GM08714 (cell line): Measurements from ENCODE around the gene CHST11.
"Not testable (repeated sequence)": the region's sequence is repeated elsewhere in the genome, so short reads cannot be mapped to it uniquely, and the experiment has no call there.

ENCODE experiments used
- H3K4me3 ChIP-seq: fragments of 200-500 bp; sonication (Bioruptor generic); 2 replicates; pipeline ENCODE4 v1.5.1; 2014; ENCODE audit warnings: mild to moderate bottlenecking, low read length, inconsistent platforms
- ZNF274 ChIP-seq: IDR thresholded peaks from 2 replicates; pipeline ENCODE4 v1.6.1; 2012; ENCODE audit warnings: mild to moderate bottlenecking, low read depth, low read length

The CHST11 gene

DNA sequence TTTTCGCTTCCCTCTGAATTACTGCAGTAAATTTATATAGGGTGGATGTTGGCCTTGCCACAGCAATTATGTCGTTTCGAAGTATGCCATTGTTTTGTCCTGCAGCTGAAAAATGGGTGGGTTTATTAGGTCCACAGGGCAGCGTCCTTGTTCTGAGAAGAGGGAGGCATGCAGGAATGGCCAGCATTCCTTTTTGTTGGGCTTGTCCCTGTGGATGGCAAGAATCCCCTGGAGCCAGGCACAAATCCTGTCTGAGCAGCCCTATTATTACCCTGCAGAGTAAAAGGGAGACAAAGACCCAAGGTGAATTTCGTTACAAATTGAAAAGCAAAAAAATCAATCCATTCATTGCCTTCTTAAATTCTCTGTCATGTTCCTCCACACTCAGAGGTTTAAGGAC, 88.1 kb downstream of the CHST11 start:
- no peak for TF ChIP-seq ZNF274
- H3K4me3 ChIP-seq, result no peak overlapping the region

DNA sequence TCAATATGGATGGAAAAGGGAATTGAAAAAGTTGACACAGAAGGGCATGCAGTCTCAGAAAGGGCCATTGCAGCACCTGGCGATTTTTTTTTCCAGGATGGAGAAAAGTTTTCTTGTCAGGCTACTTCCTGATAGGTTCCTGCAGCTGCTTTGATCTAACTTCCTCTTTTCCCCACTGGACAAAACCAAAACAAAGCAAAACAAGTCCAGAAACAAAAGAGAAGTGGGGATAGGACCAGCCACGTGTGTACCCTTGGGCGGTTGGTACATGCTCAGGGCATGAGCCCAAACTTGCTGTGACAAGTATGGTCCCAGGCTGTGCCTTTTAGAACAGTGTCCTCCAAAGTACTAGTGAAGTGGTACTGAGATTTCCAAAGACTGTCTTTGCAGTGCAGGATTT, 89.8 kb downstream of the CHST11 start:
- TF ChIP-seq ZNF274, result no peak

DNA sequence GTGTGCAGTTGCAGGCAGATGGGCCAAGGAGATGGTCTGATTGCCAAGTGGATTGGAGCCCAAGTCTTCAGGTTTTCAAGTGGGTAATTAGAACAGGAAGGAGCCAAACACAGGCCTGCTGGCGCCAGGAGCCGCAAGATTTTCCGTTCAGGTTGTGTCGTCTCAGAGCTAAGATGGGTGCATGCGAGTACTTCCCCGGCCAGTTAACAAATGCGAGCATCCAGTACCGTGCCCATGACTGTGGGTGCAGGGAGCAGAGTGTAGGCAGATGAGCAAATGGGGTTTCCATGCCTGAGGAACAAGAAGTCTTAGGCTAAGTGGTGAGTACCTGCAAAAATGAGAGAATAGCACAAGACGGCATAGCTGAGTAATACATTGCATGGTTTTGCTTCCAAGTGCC, 90.5 kb downstream of the CHST11 start:
- TF ChIP-seq ZNF274, result no peak
- no peak overlapping the region for H3K4me3 ChIP-seq

More for the DNA sequence above, 89.8 kb downstream of the CHST11 start:
- no peak overlapping the region for H3K4me3 ChIP-seq

DNA sequence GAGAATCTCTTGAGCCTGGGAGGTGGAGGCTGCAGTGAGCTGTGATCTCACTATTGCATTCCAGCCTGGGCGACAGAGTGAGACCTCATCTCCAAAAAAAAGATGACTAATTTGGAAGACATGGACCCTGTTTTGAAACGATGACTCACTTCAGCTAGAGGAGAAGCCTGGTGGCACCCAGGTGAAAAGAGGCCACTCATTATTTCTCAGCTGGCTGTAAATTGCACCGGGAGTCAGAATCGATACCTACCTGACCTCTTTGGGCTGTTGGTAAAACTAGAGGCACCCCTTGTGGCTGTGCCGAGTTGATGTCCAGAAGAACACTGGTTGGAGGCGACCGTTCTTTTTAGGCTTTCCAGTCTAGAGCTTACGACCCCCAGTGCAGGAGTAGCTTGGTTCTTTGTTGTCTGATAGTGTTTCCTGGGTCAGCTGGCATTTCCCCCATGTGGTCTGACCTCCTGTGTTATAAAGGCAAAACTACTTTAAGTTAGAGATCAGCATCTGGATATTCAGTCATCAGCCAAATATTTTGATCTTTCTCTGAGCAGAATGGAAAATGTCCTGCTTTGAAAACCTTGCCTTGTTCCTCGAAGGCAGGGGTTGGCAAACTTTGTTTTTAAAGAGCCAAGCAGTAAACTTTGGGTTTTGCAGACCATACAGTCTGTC, 93.2 kb downstream of the CHST11 start:
- no peak for TF ChIP-seq ZNF274
- no peak overlapping the region for H3K4me3 ChIP-seq

DNA sequence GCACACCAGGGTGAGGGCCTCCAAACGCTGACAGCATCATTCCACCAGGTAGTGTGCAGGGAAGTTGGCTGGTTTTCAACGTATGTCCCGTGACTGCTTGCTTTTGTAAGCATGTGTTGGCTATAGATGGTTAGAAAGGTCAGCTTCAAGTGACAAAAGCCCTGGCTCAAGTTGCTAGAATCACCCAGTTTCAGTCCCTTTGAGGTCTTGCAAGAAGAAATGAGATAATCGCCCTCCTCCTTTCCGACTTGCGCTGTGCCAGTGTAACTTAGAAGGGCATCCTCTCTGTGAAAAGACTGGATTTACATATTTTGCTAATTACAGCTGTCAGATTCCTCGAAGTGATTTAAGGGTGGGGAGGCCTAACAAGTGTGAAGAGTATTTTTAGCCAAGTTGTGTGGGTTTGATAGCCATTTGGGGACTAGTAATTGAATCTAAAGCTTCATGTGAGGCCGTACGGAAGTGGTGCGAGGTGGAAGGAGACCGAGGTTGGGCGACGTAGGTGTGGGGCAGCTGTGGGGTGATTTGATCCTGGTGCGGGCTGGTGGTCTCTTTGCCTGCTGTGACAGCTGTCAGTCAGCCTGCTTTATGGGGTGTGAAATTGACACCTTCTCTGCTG, 94.7 kb downstream of the CHST11 start:
- H3K4me3 ChIP-seq, result peak overlapping the region; percentile 8; the same call in 1 of the 2 replicates
- TF ChIP-seq ZNF274, result no peak

DNA sequence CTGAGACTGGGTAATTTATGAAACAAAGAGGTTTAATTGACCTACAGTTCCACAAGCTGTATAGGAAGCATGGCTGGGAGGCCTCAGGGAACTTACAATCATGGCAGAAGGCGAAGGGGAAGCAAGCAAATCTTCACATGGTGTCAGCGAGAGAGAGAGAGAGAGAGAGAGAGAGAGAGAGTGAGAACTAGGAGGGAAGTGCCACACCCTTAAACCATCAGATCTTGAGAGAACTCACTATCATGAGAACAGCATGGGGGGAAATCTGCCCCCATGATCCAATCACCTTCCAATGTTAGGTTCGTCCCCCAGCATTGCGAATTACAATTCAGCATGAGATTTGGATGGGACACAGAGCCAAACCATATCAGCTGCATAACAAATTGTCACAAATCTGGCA, 96.7 kb downstream of the CHST11 start:
- TF ChIP-seq ZNF274, result no peak
- H3K4me3 ChIP-seq, result no peak overlapping the region

DNA sequence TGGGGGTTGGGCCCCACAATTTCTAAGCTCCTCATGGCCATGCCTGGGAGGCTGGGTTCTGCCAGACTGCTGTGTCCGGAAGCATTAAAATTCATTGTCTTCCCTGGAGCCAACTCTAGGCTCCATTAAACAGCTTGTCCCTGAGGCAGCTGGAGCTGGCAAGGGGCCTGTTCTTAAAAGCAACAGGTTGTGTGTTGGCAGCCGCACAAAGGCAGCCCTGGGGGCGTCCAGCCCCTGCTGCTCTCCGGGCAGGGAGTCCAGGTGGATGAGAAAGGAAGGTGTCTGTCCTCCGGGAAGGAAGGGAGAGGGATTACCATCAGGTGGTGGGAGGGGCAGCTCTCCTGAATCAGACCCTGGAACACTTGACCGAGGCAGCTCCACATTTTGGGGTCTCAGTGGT, 98.9 kb downstream of the CHST11 start:
- H3K4me3 ChIP-seq, result no peak overlapping the region
- TF ChIP-seq ZNF274, result no peak

DNA sequence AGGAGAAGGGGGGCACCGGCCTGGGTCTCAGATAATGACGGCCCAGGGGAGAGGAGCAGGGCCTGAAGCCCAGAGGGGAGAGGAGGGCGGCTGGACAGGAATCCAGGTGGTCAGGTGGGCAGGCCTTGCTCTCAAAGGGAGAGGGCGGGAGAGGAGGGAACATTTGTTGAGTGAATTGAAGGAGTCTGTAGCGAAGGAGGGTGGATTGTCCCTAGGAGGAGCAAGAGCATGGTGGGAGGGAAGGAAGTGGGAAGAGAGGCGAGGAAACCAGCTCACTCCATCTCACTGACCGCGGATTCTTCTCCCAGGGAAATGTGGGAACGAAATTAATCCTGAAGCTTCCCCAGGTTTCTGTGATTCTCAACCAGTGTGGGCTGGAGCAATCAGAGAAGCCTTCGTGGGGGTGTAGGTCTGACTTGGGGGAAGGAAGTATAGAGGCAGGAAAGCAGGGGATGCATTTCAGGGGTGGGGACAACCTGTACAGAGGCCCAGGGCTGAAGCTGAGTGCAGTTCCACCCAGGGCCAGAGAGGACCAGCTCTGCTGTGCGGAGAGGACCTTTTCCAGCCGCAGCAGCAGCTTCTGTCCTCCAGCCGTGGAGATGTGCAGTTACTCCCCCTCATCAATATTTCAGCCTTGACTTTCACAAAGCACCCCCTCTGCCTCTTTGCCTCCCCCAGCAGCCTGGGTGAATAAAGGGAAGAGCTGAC, 100.9 kb downstream of the CHST11 start:
- no peak overlapping the region for H3K4me3 ChIP-seq
- no peak for TF ChIP-seq ZNF274

DNA sequence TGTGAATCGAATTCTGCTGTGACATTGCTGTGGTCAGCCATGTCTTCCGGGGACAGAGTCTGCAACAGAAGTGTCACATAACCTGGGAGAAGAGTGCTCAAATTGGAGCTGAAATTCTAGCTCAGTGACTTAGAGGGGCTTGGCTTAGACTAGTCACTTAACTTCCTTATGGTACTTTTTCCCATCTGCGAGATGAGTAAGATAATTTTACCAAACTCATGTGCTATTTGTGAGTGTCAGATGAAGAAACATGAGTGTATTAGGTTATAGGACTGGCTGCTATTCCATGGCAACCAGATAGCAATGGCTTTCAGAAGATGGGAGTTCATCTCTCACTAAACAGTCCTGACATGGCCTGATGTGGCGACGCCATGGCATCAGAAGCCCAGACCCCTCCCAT, 104.1 kb downstream of the CHST11 start:
- no peak for TF ChIP-seq ZNF274
- no peak overlapping the region for H3K4me3 ChIP-seq

DNA sequence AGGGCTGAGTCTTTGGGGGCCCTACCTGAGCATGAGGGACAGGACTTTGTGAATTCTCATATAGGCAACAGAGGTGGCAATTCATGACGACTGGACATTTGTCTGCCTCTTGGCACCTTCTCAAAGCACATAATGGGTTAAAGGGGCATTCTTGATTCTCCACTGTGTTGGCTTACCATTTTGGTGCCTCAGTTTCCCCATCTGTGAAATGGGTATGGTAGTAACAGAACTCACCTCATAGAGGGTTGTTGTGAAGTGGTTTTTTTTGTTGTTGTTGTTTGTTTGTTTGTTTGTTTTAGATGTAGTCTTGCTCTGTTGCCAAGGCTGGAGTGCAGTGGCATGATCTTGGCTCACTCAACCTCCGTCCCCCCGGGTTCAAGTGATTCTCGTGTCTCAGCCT, 106.0 kb downstream of the CHST11 start:
- no peak overlapping the region for H3K4me3 ChIP-seq
- no peak for TF ChIP-seq ZNF274

DNA sequence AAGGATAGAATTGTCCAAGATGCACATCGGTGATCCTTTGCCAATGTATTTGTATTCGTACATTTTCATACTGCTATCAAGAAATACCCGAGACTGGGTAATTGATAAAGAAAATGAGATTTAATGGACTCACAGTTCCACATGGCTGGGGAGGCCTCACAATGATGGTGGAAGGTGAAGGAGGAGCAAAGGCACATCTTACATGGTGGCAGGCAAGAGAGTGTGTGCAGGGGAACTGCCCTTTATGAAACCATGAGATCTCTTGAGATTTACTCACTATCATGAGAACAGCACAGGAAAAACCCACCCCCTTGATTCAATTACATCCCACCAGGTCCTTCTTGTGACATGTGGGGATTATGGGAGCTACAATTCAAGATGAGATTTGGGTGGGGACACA, 107.9 kb downstream of the CHST11 start:
- H3K4me3 ChIP-seq, result not testable (repeated sequence)

DNA sequence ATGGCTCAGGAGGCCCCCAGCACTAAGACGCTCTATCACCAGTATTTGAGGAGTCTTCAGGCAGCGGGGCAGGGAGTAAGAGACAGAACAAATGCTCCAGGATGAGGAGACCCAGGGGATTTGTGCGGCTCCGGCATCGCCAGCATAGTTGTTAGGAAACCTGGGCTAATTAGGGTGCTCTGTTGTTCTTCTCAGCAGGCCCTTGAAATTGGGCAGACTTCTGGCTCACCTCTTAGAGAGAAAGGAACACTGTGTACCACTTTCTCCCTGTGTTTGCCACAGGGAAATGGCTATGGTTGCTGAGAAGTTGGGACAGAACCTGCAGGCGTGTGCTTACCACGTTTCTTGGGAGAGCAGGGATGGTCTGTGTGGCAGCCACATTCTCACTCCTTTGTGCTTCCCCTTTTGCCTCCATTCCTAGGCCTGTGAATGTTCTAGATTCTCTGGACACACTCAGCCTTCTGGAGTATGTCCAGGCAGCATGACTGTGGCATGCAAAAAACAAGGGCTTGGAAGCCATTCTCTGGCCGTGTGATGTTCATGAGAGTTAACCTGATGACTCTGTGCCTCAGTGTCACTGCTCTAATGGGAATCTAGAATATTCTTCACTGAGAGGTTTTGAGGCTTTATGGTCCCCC, 109.0 kb downstream of the CHST11 start:
- H3K4me3 ChIP-seq, result no peak overlapping the region
- TF ChIP-seq ZNF274, result no peak

DNA sequence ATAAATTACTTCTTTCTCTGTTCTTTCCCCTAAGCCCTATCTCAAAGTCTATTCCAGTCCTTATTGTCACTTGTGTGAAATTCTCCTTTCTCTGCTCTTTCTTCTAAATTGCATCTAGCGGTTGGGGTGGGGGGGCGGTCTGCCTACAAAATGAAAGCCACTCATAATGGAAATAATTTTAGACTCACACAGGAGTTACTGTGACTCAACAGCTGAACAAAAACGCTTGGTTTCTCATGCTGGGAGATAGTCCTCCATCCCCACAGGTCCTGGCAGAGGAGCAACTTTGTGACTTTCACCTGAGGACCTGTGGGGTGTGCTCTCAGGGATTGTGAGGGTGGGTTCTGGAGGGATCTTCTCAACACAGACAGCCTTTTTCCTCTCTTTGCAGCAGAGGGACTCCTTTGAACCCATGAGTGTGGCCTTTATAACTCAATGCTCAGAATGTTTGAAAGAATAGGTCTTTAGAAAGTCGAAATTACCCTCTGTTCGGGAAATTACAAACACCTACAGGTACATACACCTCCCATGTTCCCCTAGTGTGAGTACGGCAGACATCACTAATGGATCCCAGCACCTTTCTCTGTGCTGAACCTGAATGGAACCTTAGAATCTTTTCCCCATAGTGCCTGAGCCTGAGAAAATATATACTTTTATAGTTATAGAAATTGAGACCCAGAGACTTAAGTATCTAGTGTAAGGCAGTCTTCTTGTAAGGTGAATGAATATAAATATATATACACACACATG, 109.7 kb downstream of the CHST11 start:
- no peak for TF ChIP-seq ZNF274

DNA sequence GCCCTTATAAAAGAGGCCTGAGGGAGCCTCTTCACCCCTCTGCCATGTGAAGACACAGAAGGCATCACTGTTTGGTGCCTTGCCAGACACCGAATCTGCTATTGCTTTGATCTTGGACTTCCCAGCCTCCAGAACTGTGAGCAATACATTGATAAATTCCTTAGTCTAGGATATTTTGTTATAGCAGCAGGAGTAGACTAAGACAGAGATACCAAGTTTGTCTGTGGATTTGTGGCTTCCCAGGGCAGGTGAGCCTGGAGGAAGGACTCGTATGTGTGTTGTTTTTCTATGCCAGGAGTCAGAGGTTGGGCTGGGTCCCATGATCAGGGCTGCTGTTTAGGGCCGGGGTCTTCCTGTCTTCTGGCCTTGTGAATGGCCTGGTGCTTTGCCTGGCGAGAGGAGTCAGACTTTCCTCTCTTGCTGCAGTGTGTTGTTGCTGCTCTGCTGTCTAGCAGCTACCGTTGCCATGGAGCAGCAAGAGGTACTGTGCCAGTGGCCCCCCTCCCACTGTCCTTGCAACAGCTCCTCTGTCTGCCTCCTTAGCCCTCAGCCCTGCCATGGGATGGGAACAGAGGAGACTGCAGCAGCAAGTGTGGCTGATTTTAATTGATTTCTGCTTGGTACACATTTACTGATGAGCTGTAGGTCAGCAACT, 111.2 kb downstream of the CHST11 start:
- H3K4me3 ChIP-seq, result no peak overlapping the region
- TF ChIP-seq ZNF274, result no peak

More for the DNA sequence above, 109.7 kb downstream of the CHST11 start:
- no peak overlapping the region for H3K4me3 ChIP-seq

DNA sequence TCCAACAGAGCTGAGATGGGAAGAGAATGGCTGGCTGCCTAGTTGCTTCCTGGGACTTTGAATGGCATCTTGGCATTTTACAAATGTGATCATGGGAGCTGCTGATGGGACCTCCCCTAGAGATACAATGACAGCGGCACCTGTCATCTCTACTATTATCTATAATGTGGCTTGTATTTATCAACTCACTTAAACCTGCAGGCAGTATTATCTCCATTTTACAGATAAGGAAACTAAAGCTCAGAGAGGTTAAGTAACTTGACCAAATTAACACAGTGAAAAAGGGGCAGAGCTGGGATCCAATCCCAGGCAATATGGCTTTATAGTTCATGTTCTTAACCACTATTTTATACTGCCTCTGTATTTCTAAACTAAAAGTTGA, 111.7 kb downstream of the CHST11 start:
- no peak for TF ChIP-seq ZNF274
- no peak overlapping the region for H3K4me3 ChIP-seq
